Measurements from ENCODE around the gene PAQR9. TPM values are rescaled to one million over a fixed set of nuclear protein-coding genes. Genes with fewer than 3 reads are reported as not detected.

PAQR9 gene
- total RNA-seq, 1 donor from 2014 or later: 0.23 TPM

DNA sequence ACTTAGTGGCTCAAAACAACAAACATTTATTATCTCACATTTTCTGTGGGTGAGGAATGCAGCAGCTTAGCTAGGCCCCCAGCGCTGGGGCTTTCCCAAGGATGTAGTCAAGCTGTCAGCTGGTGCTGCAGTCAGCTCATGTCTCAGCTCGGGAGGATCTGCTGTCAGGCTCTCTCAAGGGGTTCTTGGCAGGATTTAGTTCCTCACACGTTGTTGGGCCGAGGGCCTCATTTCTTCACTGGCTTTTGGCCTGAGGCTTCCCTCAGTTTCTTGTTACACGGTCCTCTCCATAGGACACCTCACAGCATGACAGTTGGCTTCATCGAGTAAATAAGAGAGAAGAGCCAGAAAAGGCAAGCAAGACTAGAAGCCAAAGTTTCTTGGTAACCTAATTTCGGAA lies 24.2 kb upstream of the PAQR9 start:
- H3K9me3 ChIP-seq (ENCODE audit: insufficient read depth, low read depth, low read length): no peaks in the 10 kb centered on the region
- Mint-ChIP-seq H3K27me3 (ENCODE audit: low read depth, unreplicated experiment) (peaks cover 2% of the 10 kb centered on the region), H3K4me1 (ENCODE audit: low read depth, unreplicated experiment) (peaks cover 4% of the 10 kb centered on the region), H3K36me3 (ENCODE audit: low read depth, unreplicated experiment) (no peaks in the 10 kb centered on the region), H3K27ac (ENCODE audit: unreplicated experiment) (peak overlapping the region; percentile 8), H3K9me3 (ENCODE audit: unreplicated experiment) (no peaks in the 10 kb centered on the region), H3K4me3 (ENCODE audit: unreplicated experiment) (no peak overlapping the region)
- TF ChIP-seq, protein P1, sequence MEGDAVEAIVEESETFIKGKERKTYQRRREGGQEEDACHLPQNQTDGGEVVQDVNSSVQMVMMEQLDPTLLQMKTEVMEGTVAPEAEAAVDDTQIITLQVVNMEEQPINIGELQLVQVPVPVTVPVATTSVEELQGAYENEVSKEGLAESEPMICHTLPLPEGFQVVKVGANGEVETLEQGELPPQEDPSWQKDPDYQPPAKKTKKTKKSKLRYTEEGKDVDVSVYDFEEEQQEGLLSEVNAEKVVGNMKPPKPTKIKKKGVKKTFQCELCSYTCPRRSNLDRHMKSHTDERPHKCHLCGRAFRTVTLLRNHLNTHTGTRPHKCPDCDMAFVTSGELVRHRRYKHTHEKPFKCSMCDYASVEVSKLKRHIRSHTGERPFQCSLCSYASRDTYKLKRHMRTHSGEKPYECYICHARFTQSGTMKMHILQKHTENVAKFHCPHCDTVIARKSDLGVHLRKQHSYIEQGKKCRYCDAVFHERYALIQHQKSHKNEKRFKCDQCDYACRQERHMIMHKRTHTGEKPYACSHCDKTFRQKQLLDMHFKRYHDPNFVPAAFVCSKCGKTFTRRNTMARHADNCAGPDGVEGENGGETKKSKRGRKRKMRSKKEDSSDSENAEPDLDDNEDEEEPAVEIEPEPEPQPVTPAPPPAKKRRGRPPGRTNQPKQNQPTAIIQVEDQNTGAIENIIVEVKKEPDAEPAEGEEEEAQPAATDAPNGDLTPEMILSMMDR (IDR thresholded peaks at IDR 0.05; ENCODE audit: insufficient read depth, low read depth, low read length): no peak
- TF ChIP-seq EZH2 (IDR thresholded peaks at IDR 0.05; ENCODE audit: insufficient read depth, low read length): no peak
- no peak overlapping the region for H3K4me2 ChIP-seq (ENCODE audit: low read length)
- no peaks in the 10 kb centered on the region for H3K36me3 ChIP-seq (ENCODE audit: insufficient read depth, low read length)
- H3K4me1 ChIP-seq (ENCODE audit: insufficient read depth, low read length): no peaks in the 10 kb centered on the region
- H3K4me3 ChIP-seq (ENCODE audit: insufficient read depth, low read depth, low read length): no peak overlapping the region
- H3K9ac ChIP-seq (ENCODE audit: low read length): no peak overlapping the region
- H3K27me3 ChIP-seq (ENCODE audit: insufficient read depth, low read length): no peaks in the 10 kb centered on the region
- no peak overlapping the region for H2AFZ ChIP-seq (ENCODE audit: low read depth, low read length)
- H3K79me2 ChIP-seq (ENCODE audit: insufficient read depth, low read length): no peaks in the 10 kb centered on the region
- FAIRE-seq (no peak), DNase-seq (ENCODE audit: low read depth) (no peak)
- no peak overlapping the region for H3K27ac ChIP-seq (ENCODE audit: low read depth, low read length)
- no peaks in the 10 kb centered on the region for H4K20me1 ChIP-seq (ENCODE audit: insufficient read depth, low read length)

DNA sequence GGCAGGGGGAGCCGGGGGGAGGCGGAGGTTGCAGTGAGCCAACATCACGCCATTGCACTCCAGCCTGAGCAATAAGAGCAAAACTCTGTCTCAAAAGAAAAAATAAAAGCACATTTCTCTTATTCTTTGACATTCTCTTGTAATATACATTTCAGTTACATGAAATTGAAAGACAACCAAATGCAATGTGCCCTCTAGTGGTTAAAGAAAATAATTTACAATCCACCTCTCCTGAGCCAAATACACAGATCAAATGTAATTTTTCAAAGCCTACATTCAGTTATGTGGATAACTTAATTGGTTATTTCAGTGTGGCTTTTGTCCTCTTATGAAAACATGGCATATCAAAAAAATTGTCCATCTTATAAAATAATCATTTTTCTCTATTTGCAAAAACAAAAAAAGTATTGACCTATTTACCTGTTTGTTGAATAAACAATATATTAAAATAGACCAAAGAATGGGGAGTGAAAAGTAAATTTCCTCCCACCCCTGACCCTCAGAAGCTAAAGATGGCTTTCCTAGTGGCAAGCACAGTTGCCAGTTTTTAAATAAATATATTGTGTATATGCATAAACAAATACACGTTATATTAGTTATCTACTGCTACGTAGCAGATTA lies 23.7 kb upstream of the PAQR9 start:
- Mint-ChIP-seq H3K4me3 (ENCODE audit: unreplicated experiment) (no peak overlapping the region), H3K27me3 (ENCODE audit: low read depth, unreplicated experiment) (peaks cover 5% of the 10 kb centered on the region), H3K27ac (ENCODE audit: unreplicated experiment) (peak overlapping the region; percentile 8), H3K36me3 (ENCODE audit: low read depth, unreplicated experiment) (no peaks in the 10 kb centered on the region), H3K4me1 (ENCODE audit: low read depth, unreplicated experiment) (peaks cover 4% of the 10 kb centered on the region), H3K9me3 (ENCODE audit: unreplicated experiment) (no peaks in the 10 kb centered on the region)
- FAIRE-seq: peak; percentile 45
- Histone ChIP-seq H4K20me1 (ENCODE audit: insufficient read depth, low read length) (no peaks in the 10 kb centered on the region), H3K79me2 (ENCODE audit: insufficient read depth, low read length) (no peaks in the 10 kb centered on the region), H3K9me3 (ENCODE audit: insufficient read depth, low read depth, low read length) (no peaks in the 10 kb centered on the region), H3K4me3 (ENCODE audit: insufficient read depth, low read depth, low read length) (no peak overlapping the region), H3K27me3 (ENCODE audit: insufficient read depth, low read length) (no peaks in the 10 kb centered on the region), H3K4me2 (ENCODE audit: low read length) (no peak overlapping the region), H3K27ac (ENCODE audit: low read depth, low read length) (peak overlapping the region; percentile 11), H3K4me1 (ENCODE audit: insufficient read depth, low read length) (no peaks in the 10 kb centered on the region), H2AFZ (ENCODE audit: low read depth, low read length) (no peak overlapping the region), H3K9ac (ENCODE audit: low read length) (no peak overlapping the region), H3K36me3 (ENCODE audit: insufficient read depth, low read length) (no peaks in the 10 kb centered on the region)
- no peak for TF ChIP-seq EZH2 (IDR thresholded peaks at IDR 0.05; ENCODE audit: insufficient read depth, low read length)
- TF ChIP-seq, protein P1 (IDR thresholded peaks at IDR 0.05; ENCODE audit: insufficient read depth, low read depth, low read length): peak; percentile 68
- DNase-seq (ENCODE audit: low read depth): no peak

DNA sequence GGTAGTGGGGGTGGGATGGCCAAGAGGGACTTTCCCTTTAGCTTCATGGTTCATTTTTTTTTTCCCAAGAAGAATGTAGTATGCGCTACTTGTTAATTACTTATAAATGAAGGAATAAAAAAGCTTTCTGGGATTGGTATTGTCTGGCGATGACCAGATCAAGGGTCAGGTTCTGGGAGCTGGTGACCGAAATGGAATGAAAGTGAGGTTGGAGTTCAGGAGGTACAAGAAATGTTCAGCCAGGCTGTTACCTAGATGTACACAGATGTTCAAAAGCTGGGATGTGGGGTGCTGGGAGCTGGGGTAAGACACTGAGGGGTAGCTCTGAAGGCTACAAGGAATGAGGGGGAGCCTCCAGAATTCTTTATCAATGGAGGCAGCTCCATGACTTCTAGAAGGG lies 20.8 kb upstream of the PAQR9 start:
- H3K79me2 ChIP-seq (ENCODE audit: insufficient read depth, low read length): no peaks in the 10 kb centered on the region
- Mint-ChIP-seq H3K4me1 (ENCODE audit: low read depth, unreplicated experiment) (peaks cover 7% of the 10 kb centered on the region), H3K4me3 (ENCODE audit: unreplicated experiment) (no peak overlapping the region), H3K27me3 (ENCODE audit: low read depth, unreplicated experiment) (peaks cover 5% of the 10 kb centered on the region), H3K36me3 (ENCODE audit: low read depth, unreplicated experiment) (no peaks in the 10 kb centered on the region), H3K9me3 (ENCODE audit: unreplicated experiment) (no peaks in the 10 kb centered on the region), H3K27ac (ENCODE audit: unreplicated experiment) (no peak overlapping the region)
- H3K4me1 ChIP-seq (ENCODE audit: insufficient read depth, low read length): no peaks in the 10 kb centered on the region
- DNase-seq (ENCODE audit: low read depth) (no peak), FAIRE-seq (no peak)
- no peak overlapping the region for H3K9ac ChIP-seq (ENCODE audit: low read length)
- H3K4me2 ChIP-seq (ENCODE audit: low read length): no peak overlapping the region
- no peak overlapping the region for H3K27ac ChIP-seq (ENCODE audit: low read depth, low read length)
- no peaks in the 10 kb centered on the region for H3K27me3 ChIP-seq (ENCODE audit: insufficient read depth, low read length)
- H3K4me3 ChIP-seq (ENCODE audit: insufficient read depth, low read depth, low read length): no peak overlapping the region
- no peaks in the 10 kb centered on the region for H3K9me3 ChIP-seq (ENCODE audit: insufficient read depth, low read depth, low read length)
- H4K20me1 ChIP-seq (ENCODE audit: insufficient read depth, low read length): no peaks in the 10 kb centered on the region
- TF ChIP-seq, protein P1 (IDR thresholded peaks at IDR 0.05; ENCODE audit: insufficient read depth, low read depth, low read length): no peak
- H2AFZ ChIP-seq (ENCODE audit: low read depth, low read length): no peak overlapping the region
- no peaks in the 10 kb centered on the region for H3K36me3 ChIP-seq (ENCODE audit: insufficient read depth, low read length)
